NCI-H526 treated with DMSO at 0.1 percent for 48 hours (cell line): ENCODE data around the gene RBMX2.
"Not testable (repeated sequence)": the region's sequence is repeated elsewhere in the genome, so short reads cannot be mapped to it uniquely, and the experiment has no call there.

Source experiments
- DNase-seq: peaks from one replicate; lab custom pipeline; 2025; lab: John Stamatoyannopoulos, UW

RBMX2 gene, protein sequence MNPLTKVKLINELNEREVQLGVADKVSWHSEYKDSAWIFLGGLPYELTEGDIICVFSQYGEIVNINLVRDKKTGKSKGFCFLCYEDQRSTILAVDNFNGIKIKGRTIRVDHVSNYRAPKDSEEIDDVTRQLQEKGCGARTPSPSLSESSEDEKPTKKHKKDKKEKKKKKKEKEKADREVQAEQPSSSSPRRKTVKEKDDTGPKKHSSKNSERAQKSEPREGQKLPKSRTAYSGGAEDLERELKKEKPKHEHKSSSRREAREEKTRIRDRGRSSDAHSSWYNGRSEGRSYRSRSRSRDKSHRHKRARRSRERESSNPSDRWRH

DNA sequence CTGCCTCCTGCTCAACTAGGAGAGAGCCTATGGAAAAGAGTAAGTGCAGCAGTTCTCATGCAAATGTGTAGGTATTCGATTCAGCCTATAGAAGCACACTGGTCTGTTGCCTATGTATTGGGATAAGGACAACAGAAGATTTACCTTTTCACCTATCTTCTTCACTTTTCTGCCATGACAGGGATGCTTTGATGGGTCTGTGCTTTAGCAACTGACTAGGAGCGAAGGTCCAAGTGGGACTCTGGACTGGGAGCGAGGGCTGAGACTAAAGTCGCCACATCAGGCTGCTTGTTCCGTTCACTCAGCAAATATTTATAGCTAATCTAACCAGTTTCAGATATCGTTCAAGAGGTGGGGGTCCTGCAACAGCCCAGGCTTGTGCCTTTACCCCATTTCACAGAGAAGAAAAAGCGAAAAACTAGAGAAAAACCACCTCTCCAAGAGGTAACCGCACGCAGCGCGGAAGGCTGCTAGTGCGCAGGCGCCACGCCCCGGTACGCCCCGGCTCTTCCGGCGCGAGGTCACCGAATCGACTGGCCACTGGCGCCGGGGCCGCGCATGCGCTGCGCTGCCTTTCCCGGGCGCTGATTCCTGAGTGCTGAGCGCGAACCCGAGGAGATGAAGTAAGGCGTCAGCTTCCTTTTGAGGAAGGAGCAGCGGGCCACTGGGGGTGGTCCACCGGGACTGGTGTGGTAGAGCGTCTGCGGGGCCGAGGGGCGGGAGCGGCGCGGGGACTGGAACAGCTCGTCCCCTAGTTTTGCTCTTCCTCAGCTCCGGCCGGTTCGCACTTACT, at the start of gene RBMX2:
Gene RBMX2, plus strand, starts transcription at position 573 of the 793 bp plus-strand sequence. Its CDS starts 46 bp downstream, at position 619.
- peak; percentile 58 for DNase-seq

DNA sequence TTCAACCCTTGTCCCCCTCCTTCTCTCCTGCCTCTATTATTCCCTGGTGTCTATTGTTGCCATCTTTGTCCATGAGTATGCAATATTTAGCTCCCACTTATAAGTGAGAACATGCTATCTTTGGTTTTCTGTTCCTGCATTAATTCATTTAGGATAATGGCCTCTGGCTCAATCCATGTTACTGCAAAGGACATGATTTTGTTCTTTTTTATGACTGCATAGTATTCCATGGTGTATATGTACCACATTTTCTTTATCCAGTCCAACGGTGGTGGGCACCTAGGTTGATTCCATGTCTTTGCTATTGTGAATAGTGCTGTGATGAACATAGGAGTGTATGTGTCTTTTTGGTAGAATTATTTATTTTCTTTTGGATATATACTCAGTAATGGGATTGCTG, 49.7 kb upstream of the RBMX2 start:
- not testable (repeated sequence) for DNase-seq

DNA sequence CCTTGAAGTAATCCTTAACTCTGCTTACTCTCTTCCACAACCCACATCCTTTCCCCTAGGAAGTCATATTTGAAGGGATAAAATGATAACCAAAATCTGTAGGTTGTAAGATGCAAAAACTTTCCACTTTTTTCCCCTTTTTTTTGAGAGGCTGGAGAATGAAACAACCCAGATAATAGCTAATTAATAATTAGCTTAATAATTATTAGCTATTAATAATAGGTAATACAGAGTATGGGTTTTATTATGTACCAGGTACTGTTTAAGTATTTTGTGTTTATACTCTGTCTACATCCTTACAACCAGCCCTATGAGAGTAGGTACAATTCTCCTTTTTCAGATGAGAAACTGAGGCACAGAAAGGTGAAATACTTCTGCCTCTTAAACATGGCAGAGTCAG, 25.7 kb upstream of the RBMX2 start:
- DNase-seq, result no peak

DNA sequence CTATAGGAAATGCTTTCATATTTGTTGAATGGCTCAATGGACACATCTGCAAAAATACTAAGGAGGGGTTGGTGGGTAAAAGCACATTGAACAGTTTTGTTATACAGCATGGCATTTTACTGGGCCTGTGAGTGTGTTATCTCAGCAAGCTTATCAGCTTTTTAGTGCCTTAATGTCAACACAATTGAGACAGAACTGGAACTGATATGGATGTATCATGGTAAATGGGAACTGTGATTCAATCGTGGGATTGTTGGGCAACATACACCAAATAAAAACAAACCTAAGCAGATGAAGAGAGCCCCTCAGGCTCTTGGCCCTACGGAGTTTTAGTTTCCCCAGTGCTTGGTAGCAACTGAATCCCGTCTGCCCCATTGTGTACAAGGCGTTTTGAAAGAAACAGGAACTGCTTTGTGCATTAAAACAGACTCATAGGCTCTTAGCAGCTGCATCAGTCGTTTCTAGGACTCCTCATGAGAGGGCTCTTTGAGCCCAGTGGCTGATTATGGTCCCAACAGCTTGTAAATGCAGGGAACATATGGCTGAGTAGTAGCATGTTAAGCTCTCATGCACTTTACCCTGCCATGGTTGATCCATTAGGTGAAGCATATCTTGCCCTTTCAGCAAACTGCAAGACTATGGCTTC, 23.6 kb upstream of the RBMX2 start:
- DNase-seq, result no peak

DNA sequence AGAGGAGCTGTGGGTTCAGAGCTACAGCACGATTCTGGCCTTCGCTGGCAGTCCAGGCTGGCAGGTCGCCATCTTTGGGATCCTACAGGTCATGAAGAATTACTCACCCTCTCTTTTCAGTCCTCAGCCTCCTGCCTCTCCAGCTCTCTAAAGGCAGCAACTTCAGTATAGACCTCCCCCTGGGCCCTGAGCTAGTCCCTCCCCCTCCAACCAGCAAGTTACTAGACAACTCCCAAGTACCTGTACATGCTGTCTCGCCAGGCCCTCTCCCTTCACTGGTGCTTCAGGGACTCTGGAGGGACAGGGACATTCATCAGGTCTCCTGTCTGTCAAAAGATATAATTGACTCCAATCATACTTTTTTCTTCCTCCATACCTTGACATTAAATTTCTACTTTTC, 16.3 kb upstream of the RBMX2 start, which contains the start of gene GPR119:
Gene GPR119, minus strand, starts transcription at position 155 of the 400 bp plus-strand sequence. CDS start 227 bp downstream, outside the sequence.
- DNase-seq, result no peak

DNA sequence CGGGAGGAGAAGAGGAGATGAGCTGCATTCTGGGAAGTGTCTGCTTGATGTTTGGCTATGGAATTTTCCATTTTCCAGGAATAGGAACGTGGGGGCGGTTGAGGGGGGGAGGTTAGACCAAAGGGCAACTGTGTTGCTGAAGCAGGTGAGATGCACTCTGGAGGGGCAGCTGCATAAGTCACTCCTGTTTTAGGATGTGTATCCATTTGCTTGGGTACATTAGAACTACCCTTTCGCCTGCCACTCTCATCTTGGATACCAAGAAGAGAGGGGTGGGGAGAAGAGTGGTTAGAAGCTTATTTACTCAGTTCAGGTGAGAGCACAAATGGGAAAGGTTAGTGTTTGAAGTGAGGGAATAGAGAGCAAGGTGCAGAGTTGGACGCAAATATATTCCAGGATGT, 15.4 kb upstream of the RBMX2 start:
- DNase-seq, result no peak

DNA sequence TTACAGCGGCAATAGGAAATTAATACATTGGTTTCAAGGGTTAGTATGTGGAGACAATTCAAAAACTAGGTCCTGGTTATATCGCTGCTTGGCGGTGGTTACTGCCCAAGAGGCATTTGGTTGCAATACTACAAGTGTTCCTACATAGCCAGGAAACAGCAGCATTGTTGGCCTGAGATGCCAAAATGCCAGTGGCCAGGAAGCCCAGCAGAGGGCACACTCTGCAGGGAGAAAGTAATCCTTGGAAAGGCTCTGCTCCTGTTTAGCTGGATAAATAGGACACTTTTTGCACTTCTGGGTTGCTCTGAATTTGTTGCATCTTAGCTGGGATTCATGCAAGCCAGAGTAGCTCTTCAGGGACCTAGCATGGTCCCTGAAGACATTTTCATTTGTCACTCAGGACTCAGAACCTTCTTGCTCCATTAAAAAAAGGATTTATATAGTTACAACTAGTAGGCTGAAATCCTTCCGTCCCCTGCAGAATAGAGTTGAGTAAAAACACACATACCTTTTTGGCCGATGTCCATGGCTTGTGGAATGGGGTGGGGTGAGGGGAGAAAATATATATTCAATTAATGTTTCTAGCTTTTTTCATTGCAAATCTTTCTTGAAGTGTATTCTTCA, 8.2 kb upstream of the RBMX2 start:
- DNase-seq, result peak; percentile 13

DNA sequence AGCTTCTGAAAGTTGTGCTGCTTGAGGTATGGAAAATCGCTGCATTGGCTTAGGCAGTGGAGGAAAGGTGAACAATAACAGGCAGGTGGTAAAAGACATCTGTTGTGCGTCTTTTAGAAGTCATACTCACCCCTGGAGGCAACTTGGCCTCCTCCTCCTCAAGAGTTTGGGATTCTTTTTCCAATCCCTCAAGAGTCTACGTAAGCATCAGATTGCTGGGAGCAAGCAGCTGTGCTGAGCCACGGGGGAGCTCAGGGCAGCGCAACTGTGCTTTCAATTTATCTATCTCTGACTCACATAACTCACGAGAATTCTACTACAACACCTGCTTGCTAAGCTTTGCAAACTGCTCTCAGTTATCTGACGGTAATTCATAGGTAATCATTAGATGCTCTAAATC, 6.4 kb upstream of the RBMX2 start:
- DNase-seq, result no peak

DNA sequence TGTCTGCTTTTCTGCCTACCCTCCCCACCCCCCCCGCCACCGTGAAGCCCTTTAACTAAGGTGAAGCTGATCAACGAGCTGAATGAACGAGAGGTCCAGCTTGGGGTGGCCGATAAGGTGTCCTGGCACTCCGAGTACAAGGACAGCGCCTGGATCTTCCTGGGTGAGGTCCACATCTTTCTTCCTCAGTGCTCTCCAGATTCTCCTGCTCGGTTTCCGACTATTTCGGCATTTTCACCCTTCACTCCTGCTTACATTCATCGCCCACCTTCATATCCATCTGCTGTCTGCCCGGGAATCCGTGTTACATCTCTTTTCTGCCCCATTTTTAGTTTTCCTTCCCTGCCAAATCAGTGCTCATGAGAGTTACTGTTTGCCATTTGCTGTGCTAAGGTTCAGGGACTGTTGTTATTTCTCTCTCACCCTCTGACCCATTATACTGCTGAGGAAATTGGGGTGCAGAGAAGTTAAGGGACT, 459 bp downstream of the RBMX2 start:
- no peak for DNase-seq

DNA sequence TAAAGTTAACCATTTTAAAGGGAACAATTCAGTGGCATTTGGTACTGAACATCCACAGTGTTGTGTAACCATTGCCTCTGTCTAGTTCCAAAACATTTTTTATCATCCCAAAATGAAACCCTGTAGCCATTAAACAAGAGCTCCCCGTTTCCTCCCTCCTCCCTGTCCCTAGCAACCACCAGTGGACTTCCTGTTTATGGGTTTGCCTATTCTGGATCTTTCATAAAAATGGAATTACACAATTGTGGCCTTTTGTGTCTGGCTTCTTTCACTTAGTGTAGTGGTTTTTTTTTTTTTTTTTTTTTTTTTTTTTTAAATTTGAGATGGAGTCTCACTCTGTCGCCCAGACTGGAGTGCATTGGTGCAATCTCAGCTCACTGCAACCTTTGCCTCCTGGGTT, 11.6 kb downstream of the RBMX2 start:
- DNase-seq, result no peak

DNA sequence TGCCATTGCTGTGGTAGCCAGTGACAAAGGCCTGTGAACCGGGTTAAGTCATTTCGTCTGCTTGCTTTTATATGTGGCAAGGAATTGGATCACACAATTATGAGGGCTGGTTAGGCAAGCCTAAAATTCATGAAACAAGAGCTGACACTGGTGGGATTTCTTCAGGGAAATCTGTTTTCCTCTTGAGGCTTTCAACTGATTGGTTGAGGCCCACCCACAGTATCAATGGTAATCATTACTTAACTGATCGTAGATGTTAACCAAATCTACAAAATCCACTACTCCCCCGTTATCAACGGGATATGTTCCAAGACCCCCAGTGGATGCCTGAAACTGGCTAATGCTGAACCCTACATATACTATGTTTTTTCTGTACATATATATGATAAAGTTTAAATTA, 13.0 kb downstream of the RBMX2 start:
- no peak for DNase-seq

DNA sequence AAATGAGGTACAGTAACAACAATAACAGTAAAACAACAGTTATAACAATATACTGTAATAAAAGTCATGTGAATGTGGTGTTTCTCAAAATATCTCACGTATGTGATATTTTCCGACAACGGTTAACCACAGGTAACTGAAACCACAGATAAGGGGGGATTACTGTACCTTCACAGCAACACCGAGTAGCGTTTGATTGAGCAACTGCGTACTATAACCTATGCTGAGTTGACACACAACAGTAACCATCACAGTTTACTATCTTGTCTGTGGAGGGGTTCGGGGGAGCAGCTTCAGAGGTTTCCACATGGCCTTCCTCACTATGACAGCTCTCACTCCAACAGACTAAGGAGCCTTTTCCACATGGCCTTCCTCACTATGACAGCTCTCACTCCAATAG, 13.4 kb downstream of the RBMX2 start:
- DNase-seq, result no peak

DNA sequence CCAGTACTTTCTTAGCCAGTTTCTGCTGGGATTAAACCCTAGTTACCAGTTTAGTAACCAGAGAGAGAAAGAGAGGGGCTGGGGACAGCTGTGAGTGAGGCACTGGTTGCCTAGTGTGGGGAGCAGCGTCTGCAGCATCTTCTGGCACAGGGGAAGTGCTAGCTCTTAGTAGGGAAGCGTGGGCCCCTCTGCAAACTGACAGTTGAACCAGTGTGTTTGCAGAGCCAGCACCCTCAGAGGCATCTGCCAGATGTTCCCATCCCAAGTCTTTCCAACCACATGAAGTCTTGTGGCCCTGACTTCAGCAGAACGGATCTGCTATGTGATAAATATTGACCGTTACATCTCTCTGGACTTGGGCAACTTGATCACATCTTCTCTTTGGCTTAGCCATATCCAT, 15.0 kb downstream of the RBMX2 start:
- no peak for DNase-seq

DNA sequence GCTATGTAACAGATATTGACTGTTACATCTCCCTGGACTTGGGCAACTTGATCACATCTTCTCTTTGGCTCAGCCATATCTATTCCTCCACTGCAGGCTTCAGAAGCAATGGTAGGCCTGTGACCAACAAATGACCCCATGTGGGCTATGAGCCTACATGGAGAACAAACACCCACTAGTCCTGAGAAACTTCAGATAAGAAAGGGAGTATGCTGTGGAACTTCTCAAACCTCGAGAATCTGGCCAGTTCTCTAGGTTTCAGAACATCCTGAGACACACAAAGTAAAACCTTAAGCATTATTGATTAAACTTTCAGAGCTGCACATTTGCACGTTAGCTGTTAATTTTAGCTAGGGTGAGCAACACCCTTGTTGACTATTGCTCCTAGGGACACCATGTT, 16.3 kb downstream of the RBMX2 start:
- no peak for DNase-seq

DNA sequence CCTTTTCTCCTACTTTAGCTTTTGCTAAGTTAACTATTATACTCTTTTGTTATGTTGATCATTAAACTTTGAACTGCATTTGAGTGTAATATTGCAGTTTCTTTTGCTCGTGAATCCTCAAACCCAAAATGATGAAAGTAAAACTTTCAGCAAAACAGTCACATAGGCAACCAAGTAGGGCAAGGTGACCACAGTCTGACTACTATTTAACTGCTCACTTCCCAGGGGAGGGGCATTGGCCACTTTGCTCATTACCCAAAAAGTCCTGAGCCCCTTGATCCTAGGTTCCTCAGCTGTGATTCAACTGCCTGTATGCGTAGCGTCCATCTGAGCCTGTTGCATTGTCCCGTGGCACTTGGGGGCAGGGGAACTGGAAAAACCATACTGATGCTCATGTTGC, 17.0 kb downstream of the RBMX2 start:
- DNase-seq, result no peak

DNA sequence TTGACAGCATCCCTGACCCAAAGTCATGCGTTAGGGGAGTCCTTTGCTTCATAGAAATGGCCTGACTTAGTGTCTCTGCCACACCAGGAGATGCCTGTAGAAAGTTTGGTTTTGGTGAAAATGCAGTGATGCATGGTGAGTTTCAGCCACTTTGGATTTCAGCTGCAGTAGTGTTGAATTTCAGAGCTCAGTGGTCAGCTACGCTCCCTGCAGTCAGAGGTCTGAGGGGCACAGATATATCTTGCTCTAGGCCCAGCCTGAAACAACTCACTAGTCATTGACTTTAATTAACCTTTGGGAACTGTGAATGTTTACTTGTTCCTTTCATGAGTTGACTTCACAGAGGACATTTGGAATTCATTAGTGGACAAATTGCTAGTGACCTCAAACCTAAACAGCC, 17.5 kb downstream of the RBMX2 start:
- DNase-seq, result no peak

DNA sequence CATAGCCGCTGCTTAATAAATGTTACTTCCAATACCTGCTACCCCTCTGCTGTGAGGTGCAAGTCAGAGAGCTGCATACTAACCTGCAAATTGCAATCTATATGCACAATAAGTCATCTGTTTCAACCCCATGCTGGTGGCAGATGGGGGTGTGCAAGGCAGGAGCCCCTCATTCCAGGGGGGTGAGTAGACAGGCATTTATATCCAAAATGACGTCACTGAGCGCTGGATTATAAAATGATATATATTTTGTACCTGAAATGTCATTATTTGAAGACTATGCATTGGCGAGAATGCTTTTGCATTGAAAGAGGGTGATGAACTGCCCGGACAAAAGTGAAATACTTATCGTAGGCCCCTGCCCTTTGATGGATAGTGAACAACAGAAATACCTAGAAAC, 24.7 kb downstream of the RBMX2 start:
- DNase-seq, result no peak

DNA sequence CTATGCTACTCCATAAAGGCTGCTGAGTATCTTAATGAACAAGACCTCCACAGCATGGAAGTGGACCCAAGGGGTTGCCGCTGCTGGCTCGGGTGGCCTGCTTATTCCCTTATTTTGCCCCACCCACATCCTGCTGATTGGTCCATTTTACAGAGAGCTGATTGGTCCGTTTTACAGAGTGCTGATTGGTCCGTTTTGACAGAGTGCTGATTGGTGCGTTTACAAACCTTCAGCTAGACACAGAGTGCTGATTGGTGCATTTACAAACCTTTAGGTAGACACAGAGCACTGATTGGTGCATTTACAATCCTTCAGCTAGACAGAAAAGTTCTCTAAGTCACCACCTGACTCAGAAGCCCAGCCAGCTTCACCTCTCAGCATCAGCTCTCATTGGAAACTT, 27.4 kb downstream of the RBMX2 start:
- not testable (repeated sequence) for DNase-seq

DNA sequence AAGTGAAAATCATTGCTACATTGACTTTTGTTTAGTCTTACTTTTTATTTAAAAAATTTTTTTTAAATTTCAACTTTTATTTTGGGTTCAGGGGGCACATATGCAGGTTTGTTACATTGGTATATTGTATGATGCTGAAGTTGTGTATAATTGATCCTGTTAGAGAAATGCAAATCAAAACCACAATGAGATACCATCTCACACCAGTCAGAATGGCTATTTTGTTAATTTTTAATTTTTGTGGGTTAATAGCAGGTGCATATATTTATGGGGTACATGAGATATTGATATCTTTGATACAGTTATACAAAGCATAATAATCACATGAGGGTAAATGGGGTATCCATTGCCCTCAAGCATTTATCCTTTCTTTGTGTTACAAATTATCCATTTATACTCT, 34.1 kb downstream of the RBMX2 start:
- no peak for DNase-seq

DNA sequence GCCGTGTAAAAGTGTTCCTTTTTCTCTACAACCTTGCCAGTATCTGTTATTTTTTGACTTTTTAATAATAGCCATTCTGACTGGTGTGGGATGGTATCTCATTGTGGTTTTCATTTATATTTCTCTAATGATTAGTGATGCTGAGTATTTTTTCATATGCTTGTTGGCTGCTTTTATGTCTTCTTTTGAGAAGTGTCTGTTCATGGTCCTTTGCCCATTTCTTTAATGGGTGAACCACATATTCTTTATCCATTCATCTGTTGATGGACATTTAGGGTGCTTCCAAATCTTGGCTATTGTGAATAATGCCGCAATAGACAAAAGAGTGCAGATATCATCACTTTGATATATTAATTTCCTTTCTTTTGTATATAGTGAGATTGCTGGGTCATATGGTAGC, 36.2 kb downstream of the RBMX2 start:
- not testable (repeated sequence) for DNase-seq

DNA sequence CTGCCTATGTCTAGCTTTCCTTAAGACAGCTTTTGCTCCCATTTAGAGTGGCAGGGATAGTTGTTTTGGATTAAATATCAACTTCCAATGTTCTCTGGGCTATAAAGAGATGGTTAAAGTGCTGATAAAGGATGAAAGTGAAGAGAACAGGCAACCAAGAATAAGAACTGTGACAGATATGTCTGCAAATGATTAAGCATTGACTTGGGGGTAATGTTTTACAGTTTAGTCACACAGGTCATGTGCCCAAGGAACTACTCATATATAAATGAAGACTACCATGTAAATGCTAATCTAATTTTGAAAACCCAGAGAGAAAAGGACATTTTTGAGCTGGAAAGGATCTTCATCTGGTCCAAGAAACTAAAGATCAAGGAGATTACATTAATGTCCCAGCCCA, 42.1 kb downstream of the RBMX2 start:
- DNase-seq, result no peak

DNA sequence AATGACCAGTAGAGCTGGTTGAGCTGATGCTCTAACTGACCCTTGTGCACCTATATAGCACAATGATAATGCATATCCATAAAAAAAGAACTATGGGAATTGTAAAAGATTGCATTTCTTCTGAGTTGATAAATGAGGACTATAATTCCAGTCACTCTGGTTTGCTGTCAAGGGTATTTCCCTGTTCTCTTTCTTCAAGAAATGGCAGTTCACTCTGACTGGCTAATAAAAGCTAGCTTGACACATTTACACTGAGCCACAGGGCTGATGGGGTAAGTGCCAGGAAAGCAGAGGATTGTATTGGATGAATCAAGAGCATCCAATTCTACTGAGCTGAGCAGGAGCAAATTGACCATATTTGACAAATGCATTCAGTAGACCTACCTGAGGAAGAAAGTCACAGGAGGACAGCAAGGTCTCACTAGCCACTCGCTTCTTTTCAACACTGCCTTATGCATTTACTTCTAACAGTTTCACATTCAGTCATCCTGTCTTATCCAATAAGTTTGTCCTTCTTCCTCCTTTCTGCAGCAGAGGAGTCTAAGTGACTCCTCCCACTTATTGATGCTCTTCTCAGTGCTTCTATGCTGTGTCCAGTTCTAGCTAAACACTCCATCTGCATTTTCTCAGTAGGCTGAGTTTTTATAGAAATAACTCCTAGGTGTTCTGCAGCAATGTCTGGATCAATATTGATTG, 43.0 kb downstream of the RBMX2 start:
- no peak for DNase-seq
